Activated T-helper 1 cell treated with anti-CD3 and anti-CD28 coated beads, Interleukin-12 subunit alpha, Interleukin-12 subunit beta, Interleukin-2, Interleukin-4 antibody, amounts not matched to agents 30 ng/mL and 10 ng/mL and 1 ng/mL, durations not matched to agents 14 hours and 24 hours and 36 hours (primary cell): ENCODE results near the gene UNG. TPM values are rescaled to one million over a fixed set of nuclear protein-coding genes. Genes with fewer than 3 reads are reported as not detected.

Source experiments
- DNase-seq: peaks from one replicate; pipeline ENCODE4 v3.0.0; 2021; ENCODE audit warnings: low spot score
- H3K27ac Mint-ChIP-seq: one replicate; pipeline ENCODE4 v1.8.0; 2021; ENCODE audit warnings: mild to moderate bottlenecking, mixed read lengths
- H3K27me3 Mint-ChIP-seq: one replicate; pipeline ENCODE4 v1.8.0; 2022; ENCODE audit warnings: mild to moderate bottlenecking, moderate library complexity, mixed read lengths; ENCODE audit not compliant: insufficient read depth
- H3K36me3 Mint-ChIP-seq: one replicate; pipeline ENCODE4 v1.8.0; 2021; ENCODE audit warnings: low read depth, mixed read lengths
- H3K4me1 Mint-ChIP-seq: one replicate; pipeline ENCODE4 v1.8.0; 2021; ENCODE audit warnings: low read depth, mixed read lengths
- H3K4me3 Mint-ChIP-seq: one replicate; pipeline ENCODE4 v1.8.0; 2021; ENCODE audit warnings: mild to moderate bottlenecking, moderate library complexity, mixed read lengths
- H3K9me3 Mint-ChIP-seq: one replicate; pipeline ENCODE4 v1.8.0; 2021; ENCODE audit warnings: mixed read lengths
- intact Hi-C: fragments of 100-400 bp; cut with micrococcal nuclease; formaldehyde crosslinking; loops from one replicate; pipeline ENCODE4 v1.15.1; 2024
- total RNA-seq: library from RNA; stranded (reverse); gene quantifications from 2 replicates; pipeline ENCODE4 v1.2.3, GENCODE V29; 2022

Gene UNG
- total RNA-seq, 1 donor from 2014 or later = 95.8 TPM

DNA sequence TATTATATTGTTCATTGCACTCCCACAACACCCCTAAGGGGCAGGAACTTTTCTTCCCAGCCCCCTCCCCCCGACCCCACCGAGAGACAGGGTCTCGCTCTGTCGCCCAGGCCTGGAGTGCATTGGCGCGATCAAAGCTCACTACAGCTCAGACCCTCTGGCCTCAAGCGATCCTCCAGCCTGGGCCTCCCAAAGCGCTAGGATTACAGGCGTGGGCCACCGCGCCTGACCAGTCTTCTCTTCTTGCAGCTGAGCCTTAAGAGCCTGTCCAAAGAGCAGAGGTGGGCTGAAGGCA is 310 bp upstream of the UNG start:
- peaks cover 29% of the 10 kb centered on the region for H3K36me3 Mint-ChIP-seq
- no peak overlapping the region for H3K27ac Mint-ChIP-seq
- H3K9me3 Mint-ChIP-seq = no peaks in the 10 kb centered on the region
- H3K4me3 Mint-ChIP-seq = peak overlapping the region; percentile 93
- DNase-seq = no peak
- H3K4me1 Mint-ChIP-seq = peaks cover 44% of the 10 kb centered on the region
- intact Hi-C loops = loop anchor here (1.0 to 5.0 kb wide), 4 partner anchors 14 to 615 kb away; partner anchors contain the start of gene FAM222A
- no peaks in the 10 kb centered on the region for H3K27me3 Mint-ChIP-seq

DNA sequence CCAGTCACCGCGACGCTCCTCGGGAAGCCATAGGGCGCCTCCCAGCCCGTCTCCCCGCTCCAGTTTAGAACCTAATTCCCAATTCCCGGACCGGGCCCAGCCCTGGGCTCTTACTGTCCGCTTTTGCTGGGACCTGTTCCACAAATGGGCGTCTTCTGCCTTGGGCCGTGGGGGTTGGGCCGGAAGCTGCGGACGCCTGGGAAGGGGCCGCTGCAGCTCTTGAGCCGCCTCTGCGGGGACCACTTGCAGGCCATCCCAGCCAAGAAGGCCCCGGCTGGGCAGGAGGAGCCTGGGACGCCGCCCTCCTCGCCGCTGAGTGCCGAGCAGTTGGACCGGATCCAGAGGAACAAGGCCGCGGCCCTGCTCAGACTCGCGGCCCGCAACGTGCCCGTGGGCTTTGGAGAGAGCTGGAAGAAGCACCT is 797 bp downstream of the UNG start:
- intact Hi-C loops = loop anchor here (1.0 to 5.0 kb wide), 5 partner anchors 46 to 614 kb away; partner anchors contain the start of genes FAM222A, SSH1 and USP30
- H3K27ac Mint-ChIP-seq = peak overlapping the region; percentile 90
- H3K9me3 Mint-ChIP-seq = no peaks in the 10 kb centered on the region
- no peak for DNase-seq
- H3K36me3 Mint-ChIP-seq = peaks cover 24% of the 10 kb centered on the region
- no peaks in the 10 kb centered on the region for H3K27me3 Mint-ChIP-seq
- peak overlapping the region; percentile 93 for H3K4me3 Mint-ChIP-seq
- peaks cover 33% of the 10 kb centered on the region for H3K4me1 Mint-ChIP-seq

DNA sequence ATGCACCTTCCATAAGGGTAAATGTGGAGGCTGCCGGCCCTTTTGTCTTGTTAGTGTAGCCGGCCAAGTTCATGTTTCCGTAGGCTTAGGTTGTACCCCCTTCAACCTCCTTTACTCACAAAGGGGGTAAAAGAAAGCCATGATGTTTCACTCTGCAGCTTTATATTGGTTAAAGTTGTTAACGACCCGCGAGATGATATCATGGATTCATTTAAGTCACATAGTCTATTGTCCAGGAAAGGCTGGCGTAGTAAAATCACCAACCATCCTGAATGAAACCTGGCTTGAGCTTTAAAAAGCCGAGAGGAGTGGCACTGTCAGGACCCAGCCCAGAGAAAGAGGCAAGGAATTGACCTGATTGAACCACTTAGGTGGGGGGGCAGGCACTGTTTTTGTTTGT is 1.3 kb downstream of the UNG start:
- Mint-ChIP-seq H3K27me3 (no peaks in the 10 kb centered on the region), H3K36me3 (peaks cover 25% of the 10 kb centered on the region), H3K4me3 (peak overlapping the region; percentile 93), H3K9me3 (no peaks in the 10 kb centered on the region), H3K4me1 (peaks cover 28% of the 10 kb centered on the region), H3K27ac (peak overlapping the region; percentile 72)
- no peak for DNase-seq
- intact Hi-C loops = loop anchor here (1.0 to 5.0 kb wide), 5 partner anchors 46 to 614 kb away; partner anchors contain the start of genes FAM222A, SSH1 and USP30

DNA sequence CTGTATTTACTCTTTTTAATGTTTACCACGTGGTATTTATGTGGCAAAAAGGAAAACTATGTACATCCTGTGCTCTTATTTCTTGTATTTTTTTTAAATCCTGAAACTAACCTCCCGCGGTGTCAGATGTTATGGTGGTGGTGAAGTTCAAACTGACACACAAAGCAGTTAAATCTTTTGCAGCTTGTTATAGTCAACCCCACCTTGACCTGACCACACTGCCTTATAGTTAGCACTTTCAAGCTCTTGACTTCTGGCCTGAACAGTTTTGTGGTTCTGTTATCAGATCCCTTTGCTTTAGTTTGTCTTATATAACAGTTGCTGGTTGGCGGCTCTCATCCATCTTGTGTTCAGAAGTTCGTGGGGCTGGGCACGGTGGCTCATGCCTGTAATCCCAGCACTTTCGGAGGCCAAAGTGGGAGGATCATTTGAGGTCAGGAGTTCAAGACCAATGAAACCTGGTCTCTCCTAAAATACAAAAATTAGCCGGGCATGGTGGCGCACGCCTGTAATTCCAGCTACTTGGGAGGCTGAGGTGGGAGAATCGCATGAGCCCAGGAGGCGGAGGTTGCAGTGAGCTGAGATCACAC is 2.1 kb downstream of the UNG start:
- Mint-ChIP-seq H3K36me3 (peaks cover 31% of the 10 kb centered on the region), H3K27me3 (no peaks in the 10 kb centered on the region), H3K4me3 (peak overlapping the region; percentile 93), H3K27ac (peak overlapping the region; percentile 53), H3K4me1 (peaks cover 26% of the 10 kb centered on the region), H3K9me3 (no peaks in the 10 kb centered on the region)
- no peak for DNase-seq
- intact Hi-C loops = loop anchor here (5.0 kb wide), 2 partner anchors 482 to 613 kb away; partner anchors contain the start of gene FAM222A

DNA sequence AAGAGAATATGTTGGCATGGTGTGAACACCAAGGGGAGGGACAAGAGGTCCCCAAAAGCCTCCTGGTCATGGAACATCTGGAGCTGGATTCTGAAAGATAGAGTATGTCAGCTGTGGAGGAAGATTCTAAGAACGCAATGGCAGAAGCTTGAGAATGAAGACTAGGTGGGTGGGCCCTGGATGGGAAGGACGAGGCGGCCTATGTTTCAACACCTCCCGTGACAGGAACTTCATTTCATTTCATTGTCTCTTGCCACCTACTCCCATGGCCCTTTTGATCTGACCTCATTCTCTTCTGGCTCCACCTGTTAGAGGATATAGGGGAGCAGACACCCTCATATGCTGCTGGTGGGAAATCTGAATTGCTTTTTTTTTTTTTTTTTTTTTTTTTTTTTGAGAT is 3.3 kb downstream of the UNG start:
- no peak overlapping the region for H3K27ac Mint-ChIP-seq
- H3K4me3 Mint-ChIP-seq = no peak overlapping the region
- H3K9me3 Mint-ChIP-seq = no peaks in the 10 kb centered on the region
- intact Hi-C loops = no loop called here
- peaks cover 26% of the 10 kb centered on the region for H3K4me1 Mint-ChIP-seq
- DNase-seq = no peak
- no peaks in the 10 kb centered on the region for H3K27me3 Mint-ChIP-seq
- peaks cover 38% of the 10 kb centered on the region for H3K36me3 Mint-ChIP-seq

DNA sequence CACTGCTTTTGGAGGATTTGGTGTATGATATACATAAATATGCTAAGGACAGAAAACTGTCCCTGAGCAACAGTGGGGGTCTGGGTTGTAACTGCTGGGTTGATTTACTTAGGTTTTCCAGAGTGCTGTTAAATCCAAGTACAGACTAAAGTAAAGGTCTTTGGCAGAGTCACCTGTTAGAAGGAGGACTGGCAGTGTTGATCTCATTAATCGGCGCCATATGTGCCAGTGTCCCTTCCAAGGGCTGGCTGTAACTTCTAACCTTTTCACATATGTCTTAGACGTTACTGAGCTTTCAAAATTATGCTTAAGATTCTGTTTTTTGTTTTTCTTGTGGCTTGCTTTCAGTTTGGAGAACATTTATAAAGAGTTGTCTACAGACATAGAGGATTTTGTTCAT is 5.1 kb downstream of the UNG start:
- Mint-ChIP-seq H3K27me3 (no peaks in the 10 kb centered on the region), H3K4me3 (no peak overlapping the region), H3K4me1 (peaks cover 26% of the 10 kb centered on the region), H3K9me3 (no peaks in the 10 kb centered on the region), H3K36me3 (peaks cover 42% of the 10 kb centered on the region), H3K27ac (no peak overlapping the region)
- no peak for DNase-seq
- intact Hi-C loops = no loop called here

DNA sequence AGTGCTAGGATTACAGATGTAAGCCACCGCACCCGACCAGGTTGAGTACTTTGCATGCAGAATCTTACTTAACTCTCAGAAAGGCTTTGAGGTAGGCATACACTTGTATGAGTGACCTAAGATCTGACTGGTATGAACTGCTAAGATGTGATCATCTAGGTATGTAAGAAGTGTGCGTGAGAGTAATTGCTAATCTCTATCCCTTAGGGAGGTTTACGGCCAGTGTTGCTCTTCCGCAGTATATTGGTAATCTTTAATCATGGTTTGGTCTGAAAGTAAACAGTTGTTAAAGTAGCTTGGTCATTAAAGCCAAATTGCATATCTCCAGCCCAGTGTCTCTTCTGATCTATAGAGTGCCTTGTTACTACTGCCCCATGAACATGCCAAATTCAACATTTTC is 7.8 kb downstream of the UNG start:
- no peak overlapping the region for H3K27ac Mint-ChIP-seq
- H3K27me3 Mint-ChIP-seq = no peaks in the 10 kb centered on the region
- H3K36me3 Mint-ChIP-seq = peaks cover 39% of the 10 kb centered on the region
- peaks cover 7% of the 10 kb centered on the region for H3K4me1 Mint-ChIP-seq
- H3K9me3 Mint-ChIP-seq = no peaks in the 10 kb centered on the region
- intact Hi-C loops = no loop called here
- DNase-seq = no peak
- no peak overlapping the region for H3K4me3 Mint-ChIP-seq

DNA sequence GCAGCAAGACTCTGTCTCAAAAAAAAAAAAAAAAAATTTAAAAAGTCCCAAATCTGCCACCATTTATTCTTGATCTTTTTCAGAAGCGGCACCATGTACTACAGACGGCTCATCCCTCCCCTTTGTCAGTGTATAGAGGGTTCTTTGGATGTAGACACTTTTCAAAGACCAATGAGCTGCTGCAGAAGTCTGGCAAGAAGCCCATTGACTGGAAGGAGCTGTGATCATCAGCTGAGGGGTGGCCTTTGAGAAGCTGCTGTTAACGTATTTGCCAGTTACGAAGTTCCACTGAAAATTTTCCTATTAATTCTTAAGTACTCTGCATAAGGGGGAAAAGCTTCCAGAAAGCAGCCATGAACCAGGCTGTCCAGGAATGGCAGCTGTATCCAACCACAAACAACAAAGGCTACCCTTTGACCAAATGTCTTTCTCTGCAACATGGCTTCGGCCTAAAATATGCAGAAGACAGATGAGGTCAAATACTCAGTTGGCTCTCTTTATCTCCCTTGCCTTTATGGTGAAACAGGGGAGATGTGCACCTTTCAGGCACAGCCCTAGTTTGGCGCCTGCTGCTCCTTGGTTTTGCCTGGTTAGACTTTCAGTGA is 12.5 kb downstream of the UNG start:
- Mint-ChIP-seq H3K9me3 (no peaks in the 10 kb centered on the region), H3K27me3 (no peaks in the 10 kb centered on the region), H3K4me1 (peaks cover 15% of the 10 kb centered on the region), H3K4me3 (no peak overlapping the region), H3K27ac (no peak overlapping the region), H3K36me3 (peaks cover 21% of the 10 kb centered on the region)
- intact Hi-C loops = loop anchor here (2.0 kb wide), 1 partner anchor 17 kb away; the partner anchor contains the start of gene ALKBH2
- no peak for DNase-seq

DNA sequence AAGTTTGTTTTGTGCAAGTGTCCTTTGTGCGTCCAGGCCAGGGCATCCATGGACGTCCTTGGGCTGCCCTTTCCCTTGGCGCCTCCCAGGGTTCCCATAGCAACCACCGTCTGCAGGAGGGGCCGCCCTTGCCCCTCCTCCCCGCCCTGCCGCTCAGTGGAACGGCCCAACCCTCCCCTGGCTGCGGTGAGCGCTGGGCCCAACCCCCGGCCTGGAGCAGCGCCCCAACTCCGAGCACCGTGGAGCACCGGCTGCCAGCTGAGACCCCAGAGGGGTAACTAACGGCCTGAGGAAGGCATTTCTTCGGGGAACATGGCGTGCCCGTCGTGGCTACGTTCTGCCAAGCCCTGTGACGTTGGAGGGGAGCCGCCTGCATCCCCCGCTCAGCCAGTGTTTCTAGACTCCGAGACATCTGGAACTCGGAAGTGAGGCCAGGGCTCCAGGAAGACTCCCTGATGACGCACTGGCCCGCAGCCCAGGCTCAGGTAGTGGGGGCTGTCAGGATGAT is 13.6 kb downstream of the UNG start:
- Mint-ChIP-seq H3K4me1 (peaks cover 19% of the 10 kb centered on the region), H3K27ac (peak overlapping the region; percentile 58), H3K9me3 (no peaks in the 10 kb centered on the region), H3K27me3 (no peaks in the 10 kb centered on the region), H3K36me3 (peaks cover 15% of the 10 kb centered on the region), H3K4me3 (peak overlapping the region; percentile 74)
- intact Hi-C loops = loop anchor here (1.0 to 2.0 kb wide), 3 partner anchors 14 to 44 kb away; partner anchors contain the start of genes ALKBH2 and UNG
- DNase-seq = peak; percentile 34

DNA sequence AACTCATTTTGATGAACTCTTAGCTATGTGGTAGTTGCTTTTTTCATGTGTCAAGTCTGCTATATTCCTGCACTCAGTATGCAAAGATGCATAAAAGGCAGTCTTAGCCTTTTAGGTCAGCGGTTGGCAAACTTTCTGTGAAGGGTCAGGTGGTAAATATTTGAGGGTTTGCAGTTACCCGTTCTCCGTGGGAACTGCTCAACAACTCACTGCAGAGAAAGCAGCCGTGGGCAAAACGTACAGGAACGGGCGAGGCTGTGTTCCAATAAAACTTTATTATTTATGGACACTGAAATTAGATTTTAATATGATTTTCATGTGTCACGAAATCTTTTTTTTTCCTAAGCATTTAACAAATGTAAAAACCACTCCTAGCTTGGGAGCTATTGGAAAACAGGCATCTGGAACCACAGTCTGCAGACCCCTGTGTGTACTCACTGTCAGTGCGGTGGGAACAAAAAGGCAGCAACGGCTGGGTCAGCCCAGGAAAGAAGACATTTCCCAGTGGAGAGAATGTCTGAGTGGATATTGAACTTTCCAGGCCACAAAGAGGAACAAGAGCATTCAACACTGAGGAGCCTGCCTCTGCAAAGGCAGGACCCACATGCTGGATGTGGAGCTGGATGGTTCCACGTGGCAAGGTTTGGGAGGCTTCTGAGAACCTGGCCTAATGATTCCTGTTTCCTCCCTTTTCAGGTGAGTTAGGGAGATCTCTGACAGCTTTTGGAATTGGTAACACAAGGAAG is 15.5 kb downstream of the UNG start:
- Mint-ChIP-seq H3K9me3 (no peaks in the 10 kb centered on the region), H3K4me3 (no peak overlapping the region)

DNA sequence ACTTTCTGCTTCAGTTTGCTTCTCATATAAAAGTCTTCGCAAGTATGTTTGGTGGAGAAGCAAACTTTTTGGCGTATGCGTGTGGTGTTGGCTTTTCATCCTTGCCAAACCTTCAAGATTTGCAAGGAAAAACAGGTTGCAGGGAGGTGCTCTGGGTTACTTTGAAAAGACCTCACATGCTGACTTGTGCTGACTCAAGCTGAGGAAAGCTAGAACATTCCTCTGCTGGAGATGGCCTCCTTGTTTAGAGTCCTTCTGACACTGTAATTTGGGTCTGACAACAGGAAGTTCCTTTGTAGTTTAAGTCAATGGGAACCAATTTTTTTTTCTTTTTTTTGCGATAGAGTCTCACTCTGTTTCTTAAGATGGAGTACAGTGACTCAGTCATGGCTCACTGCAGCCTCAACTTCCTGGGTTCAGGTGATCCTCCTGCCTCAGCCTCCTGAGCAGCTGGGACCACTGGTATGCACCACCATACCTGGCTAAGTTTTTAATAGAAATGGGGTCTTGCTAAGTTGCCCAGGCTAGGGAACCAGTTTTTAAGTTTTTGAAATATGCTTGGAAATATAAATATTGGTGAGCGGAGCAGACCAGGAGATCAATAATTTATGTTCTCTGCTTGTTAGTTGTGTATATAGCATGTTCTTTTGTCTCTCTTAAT is 16.4 kb downstream of the UNG start:
- Mint-ChIP-seq H3K27me3 (no peaks in the 10 kb centered on the region), H3K27ac (no peak overlapping the region), H3K36me3 (peaks cover 9% of the 10 kb centered on the region), H3K4me1 (peaks cover 19% of the 10 kb centered on the region), H3K9me3 (no peaks in the 10 kb centered on the region), H3K4me3 (no peak overlapping the region)
- no peak for DNase-seq
- intact Hi-C loops = no loop called here

More for the DNA sequence above, 15.5 kb downstream of the UNG start:
- no peaks in the 10 kb centered on the region for H3K27me3 Mint-ChIP-seq
- H3K36me3 Mint-ChIP-seq = peaks cover 12% of the 10 kb centered on the region
- intact Hi-C loops = loop anchor here (1.0 kb wide), 2 partner anchors 272 to 280 kb away; no protein-coding TSS in a partner anchor
- no peak overlapping the region for H3K27ac Mint-ChIP-seq
- H3K4me1 Mint-ChIP-seq = peaks cover 19% of the 10 kb centered on the region
- DNase-seq = no peak

DNA sequence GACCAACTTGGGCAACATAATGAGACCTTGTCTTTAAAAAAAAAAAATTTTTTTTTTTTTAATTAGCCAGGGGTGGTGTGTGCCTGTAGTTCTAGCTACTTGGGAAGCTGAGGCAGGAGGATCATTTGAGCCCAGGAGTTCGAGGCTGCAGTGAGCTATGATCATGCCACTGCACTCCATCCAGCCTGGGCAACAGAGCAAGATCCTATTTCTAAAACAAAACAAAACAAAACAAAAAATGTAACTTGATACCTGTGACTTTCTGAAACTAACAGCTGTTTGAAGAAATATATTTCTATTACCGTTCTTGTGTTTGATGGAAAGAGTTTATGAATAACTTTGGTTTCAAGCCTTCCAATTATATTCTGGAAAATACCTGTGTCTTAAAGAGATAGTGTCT is 17.2 kb downstream of the UNG start:
- peaks cover 6% of the 10 kb centered on the region for H3K36me3 Mint-ChIP-seq
- H3K9me3 Mint-ChIP-seq = no peaks in the 10 kb centered on the region
- H3K4me3 Mint-ChIP-seq = no peak overlapping the region
- peaks cover 19% of the 10 kb centered on the region for H3K4me1 Mint-ChIP-seq
- no peak for DNase-seq
- no peaks in the 10 kb centered on the region for H3K27me3 Mint-ChIP-seq
- no peak overlapping the region for H3K27ac Mint-ChIP-seq
- intact Hi-C loops = no loop called here
